GM18508 (cell line): ENCODE data around the gene KAZN.

Source experiments
- ATAC-seq: cut with Tn5 transposase; IDR thresholded peaks from one replicate; pipeline ENCODE4 v1.9.1; 2021; ENCODE audit warnings: moderate number of reproducible peaks; ENCODE audit not compliant: insufficient read depth, unreplicated experiment

KAZN gene

DNA sequence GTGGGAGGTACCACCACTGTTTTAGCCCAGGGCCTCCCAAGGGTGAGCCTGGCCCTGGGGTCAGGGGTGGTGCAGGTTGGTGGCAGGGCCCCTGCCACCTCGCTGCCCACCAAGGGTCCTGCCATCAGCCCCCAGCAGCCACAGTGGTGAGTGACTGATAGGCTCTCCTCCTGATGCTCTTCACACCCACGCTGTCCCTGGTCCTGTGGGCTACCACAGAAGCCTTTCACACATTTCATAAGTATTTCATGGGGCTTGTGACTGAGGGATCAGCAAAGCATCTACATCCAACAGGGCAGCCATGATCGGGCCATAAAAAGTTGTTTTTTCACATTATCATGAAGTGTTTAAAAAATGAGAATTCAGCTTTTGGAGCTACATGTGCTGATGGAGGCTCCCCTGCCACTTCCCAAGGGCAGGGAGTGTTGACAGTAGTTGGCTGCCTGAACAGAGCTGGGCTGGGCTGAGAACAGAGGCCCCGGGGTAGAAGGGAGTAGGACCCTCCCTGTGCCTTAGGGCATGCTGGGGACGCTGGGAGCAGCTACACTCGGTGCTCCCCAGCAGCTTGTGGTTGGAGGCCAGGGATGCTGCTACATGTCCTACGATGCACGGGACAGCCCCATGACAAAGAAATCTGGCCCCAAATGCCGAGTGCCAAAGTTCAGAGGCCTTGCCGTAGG is 482.0 kb downstream of the KAZN start:
- no peak for ATAC-seq

DNA sequence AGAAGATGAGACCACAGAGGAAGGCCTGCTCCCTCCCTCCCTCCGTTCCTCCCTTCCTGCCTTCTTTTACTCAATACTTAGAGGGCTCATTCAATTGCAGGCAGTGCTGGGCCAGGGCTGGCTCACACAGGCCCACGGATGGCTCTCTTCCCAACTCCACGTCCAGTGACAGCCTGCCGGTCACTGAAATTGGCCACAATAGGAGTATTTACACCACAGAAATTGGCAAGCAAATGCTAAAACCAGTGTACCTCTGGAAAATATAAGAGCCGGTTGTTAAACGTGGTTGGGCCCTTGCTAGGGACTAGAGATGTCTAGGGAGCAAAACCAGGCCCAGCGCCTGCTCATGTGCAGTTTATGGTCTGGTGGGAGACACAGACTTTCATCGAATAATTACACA is 482.6 kb downstream of the KAZN start:
- ATAC-seq = no peak

GRCh38 chr1:15083578-15083977 is 485.1 kb downstream of the KAZN start:
- ATAC-seq = no peak

- no peak for ATAC-seq
Measured at GRCh38 chr1:15088281-15088971, 489.9 kb downstream of the KAZN start.

DNA sequence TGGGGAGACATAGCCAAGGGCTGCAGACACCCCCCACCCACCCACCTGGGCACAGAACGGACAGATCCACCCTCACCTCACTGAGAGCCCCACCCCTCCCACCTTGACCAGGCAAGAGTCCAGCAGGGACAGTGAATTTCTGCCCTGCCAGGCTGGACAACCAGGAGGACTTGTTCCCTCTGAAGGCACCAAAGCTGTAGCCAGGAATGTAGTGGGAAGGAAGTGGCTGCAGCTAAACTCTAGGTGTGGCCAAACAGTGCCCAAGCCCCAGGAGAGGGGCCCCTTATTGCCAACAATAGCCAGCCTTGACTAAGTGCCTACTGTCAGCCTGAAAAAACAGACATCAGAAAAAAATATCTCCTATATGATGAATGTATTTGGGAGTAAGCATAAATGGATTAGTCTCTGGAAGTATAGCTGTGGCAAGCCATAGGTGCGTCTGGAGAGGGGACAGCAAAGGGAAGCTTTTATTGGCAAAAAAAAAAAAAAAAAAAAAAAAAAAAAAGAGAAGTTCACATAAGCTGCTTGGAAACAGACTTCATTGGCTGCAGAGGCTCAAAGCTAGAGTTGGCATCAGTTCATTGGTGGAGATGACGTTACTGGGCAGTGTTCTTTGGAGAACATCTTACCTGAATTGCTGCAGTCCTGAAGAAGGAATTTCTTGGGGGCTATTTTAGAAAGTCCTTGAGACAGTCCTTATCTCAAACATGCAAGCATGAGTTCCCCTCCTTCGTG is 490.9 kb downstream of the KAZN start:
- no peak for ATAC-seq

DNA sequence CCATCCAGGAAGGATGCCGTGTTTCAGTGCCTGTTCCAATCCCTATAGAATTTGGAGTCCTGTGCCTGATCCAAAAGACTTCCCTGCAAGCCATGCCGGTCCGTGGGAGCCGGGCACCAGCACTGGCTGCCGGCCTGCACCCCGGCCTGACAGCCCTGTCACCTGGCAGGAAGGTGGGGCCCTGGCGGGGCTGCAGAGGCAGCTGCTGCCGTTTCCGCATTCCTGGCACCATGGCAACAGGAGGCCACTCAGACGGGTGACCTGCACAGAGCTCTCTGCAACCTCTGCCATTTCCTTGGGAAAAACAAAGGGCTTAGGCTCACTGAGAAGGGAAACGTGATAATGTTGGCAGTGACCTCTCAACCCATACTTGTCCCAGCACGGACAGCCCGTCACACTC is 491.9 kb downstream of the KAZN start:
- no peak for ATAC-seq

- no peak for ATAC-seq
Measured at GRCh38 chr1:15094056-15094455, 495.6 kb downstream of the KAZN start.

GRCh38 chr1:15094719-15095495 is 496.4 kb downstream of the KAZN start:
- no peak for ATAC-seq

DNA sequence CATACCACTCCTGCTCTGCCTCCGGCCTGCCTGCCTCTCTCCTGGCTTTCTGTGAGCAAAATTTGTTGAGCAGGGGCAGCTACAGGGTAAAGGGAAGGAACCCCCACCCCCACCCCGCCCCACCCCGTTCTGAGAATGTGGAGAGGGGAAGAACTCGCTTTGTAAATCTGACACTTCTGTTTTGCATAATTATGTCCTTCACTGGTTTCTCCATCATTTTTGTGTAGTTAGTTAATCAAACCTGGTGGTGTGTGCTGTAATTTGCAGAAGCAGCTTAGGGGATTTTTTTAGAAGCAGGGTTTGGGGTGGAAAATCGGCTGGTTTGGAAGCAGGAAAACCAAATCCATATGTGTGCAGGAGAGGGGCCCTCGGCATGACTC is 497.0 kb downstream of the KAZN start:
- no peak for ATAC-seq

- no peak for ATAC-seq
Measured at GRCh38 chr1:15096293-15096692, 497.8 kb downstream of the KAZN start.

- ATAC-seq = no peak
Measured at GRCh38 chr1:15098176-15099125, 500.0 kb downstream of the KAZN start.

DNA sequence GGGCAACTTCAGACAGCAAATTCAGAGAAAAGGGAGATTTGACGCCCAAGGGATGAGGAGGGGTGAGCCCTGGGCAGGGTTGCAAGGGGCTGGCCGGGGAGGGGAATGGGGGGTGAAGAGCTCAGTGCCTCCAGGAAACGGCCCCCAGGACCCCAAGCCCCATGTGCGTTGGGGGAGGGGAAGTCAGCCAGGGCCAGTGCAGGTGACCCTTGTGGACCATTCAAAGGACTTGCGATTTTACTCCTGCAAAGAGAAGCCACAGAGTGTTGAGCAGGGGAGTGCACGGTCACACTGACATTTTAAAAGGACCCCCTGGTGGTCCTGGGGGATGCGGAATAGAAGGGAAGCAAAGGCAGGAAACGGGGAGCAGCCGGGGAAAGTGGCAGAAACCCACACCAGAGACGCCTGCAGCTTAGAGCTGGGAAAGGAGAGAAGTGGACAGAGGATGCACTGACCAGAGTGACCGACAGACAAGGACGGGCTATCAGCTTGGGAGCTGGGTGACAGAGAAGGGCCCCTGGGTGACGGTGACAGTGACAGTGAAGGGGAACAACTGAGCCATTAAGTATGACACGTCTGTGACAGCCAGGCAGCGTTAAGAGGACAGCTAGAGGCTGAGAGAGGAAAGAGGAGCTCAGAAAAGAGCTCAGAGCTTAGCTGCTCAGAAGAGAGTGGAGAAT is 501.1 kb downstream of the KAZN start:
- ATAC-seq = no peak

DNA sequence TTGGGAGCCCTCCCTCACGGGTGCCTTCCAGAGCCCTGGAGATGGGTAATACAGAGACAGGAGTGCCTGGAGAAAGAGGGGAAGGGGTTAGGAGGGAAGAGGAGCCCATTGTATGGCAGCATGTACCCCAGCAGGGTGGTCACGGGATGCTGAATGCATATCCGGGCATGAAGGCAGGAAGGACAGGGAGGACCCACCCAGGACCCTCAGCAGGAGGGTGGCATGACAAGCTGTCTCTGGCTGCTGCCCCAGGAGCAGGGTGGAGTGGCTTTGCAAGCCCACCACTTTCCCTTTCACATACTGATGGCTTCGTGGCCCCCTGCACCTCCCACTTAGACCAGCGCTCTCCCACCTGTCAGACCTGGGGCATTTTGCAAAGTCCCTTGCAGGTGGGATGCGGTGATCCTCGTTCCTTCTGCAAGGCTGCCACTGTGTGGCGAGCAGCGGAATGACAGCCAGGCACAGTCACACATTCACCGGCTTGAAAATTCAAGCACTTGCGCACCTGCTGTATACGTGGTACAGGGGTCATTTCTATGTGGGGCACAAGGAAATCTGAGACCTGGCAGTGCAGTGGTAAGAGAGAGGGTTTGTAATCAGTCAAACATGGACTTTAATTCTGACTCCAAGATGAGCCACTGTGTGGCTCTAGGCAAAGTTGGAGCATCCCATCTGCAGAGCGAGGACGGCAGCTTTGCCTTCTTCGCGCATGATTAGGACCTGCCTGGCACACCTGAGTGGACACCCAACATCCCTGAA is 501.8 kb downstream of the KAZN start:
- ATAC-seq = no peak

- ATAC-seq = no peak
Measured at GRCh38 chr1:15100880-15101760, 502.6 kb downstream of the KAZN start.

DNA sequence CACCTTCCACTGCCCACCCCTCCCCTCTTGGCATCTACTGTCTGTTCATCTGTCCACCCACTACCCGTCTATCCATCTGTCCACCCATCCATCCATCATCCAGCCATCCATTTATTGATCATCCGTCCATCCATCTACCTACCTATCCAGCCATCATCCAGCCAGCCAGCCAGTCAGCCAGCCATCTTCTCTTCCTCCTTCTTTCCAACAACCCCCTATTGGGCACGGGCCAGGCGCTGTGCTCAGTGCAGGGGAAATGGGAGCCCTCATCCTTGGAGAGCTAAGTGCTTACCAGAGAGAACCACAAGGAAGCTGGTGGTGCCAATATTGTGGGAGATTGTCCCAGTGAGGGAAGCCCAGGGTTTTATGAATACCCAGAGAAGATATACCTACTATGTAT is 503.3 kb downstream of the KAZN start:
- ATAC-seq = no peak

DNA sequence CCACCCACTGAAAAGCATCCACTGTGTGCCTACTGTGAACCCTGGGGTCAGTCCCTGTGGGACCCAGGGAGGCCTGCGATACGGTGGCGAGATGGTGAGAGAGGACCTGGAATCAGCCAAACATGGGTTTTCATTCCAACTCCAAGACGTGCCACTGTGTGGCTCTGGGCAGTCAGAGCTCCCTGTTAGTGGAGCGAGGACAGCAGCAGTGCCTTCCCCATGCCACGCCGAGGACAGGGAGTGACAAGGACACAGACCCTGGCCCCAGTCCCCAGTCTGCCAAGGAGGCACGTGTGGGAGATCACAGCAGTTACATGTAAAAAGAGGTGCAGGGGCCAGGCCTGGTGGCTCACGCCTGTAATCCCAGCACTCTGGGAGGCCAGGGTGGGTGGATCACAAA is 504.2 kb downstream of the KAZN start:
- ATAC-seq = no peak

- ATAC-seq = no peak
Measured at GRCh38 chr1:15103211-15103610, 504.7 kb downstream of the KAZN start.
